Fibroblast of pulmonary artery (primary cell): ENCODE data around the gene TDRD15.
"Not testable (repeated sequence)": the region's sequence is repeated elsewhere in the genome, so short reads cannot be mapped to it uniquely, and the experiment has no call there.

Experiments
- DNase-seq: peaks from one replicate; pipeline ENCODE4 v3.0.0-alpha.2; 2010; ENCODE audit warnings: low read depth
- H3K4me3 ChIP-seq: replicated peaks from 2 replicates; pipeline ENCODE4 v1.5.1; 2011; ENCODE audit warnings: low read depth, mild to moderate bottlenecking, control low read depth, low read length, moderate library complexity
- CTCF ChIP-seq: IDR thresholded peaks from 2 replicates; pipeline ENCODE4 v1.5.1; 2011; ENCODE audit warnings: mild to moderate bottlenecking, control low read depth, low read length, inconsistent platforms; ENCODE audit errors: missing control alignments

The TDRD15 gene

DNA sequence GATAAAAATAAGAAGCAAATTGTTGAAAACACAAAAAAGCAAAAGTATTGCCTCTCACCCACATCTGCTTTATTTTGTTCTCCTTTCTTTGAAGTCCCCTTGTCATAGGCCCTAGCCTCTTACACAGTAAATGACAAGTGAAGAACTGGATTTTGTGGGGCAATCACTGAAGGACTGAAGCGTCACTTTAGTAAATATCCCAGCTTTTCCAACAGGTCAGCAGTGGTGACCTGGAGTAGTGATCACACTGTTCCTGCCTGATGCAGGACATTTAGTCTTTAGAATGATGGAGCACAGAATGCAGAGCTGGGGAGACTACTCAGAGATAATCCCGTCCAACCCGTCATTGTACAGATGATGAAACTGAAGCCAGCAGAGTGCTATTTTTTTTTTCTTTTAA, 28.1 kb upstream of the TDRD15 start:
- no peak overlapping the region for H3K4me3 ChIP-seq
- TF ChIP-seq CTCF = no peak
- DNase-seq = no peak

DNA sequence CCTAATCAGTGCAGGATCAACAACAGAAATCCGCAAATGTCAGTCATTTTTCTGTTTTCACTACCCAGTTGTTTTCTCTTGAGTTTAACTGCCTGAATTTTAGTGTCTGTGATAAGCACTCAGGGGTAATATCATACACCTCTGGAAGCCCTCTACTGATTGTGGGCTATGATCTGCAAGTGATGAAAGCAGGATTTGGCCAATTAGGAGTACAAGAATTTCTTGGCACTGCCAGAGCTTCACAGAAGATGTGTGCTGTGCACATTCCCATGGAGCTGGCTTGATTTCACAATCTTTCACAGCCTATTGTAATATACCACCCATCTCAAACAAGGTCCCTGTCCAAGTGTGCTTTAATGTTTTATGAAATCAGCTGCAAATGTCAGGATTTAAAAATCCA, 27.3 kb upstream of the TDRD15 start:
- no peak overlapping the region for H3K4me3 ChIP-seq
- DNase-seq = no peak
- TF ChIP-seq CTCF = no peak

GRCh38 chr2:21097331-21097730, 26.4 kb upstream of the TDRD15 start:
- no peak for DNase-seq
- TF ChIP-seq CTCF = no peak
- H3K4me3 ChIP-seq = no peak overlapping the region

- TF ChIP-seq CTCF = no peak
- no peak overlapping the region for H3K4me3 ChIP-seq
- DNase-seq = no peak
Observed at GRCh38 chr2:21098294-21098693, 25.5 kb upstream of the TDRD15 start.

GRCh38 chr2:21099281-21099907, 24.4 kb upstream of the TDRD15 start:
- no peak overlapping the region for H3K4me3 ChIP-seq
- no peak for TF ChIP-seq CTCF
- DNase-seq = no peak

DNA sequence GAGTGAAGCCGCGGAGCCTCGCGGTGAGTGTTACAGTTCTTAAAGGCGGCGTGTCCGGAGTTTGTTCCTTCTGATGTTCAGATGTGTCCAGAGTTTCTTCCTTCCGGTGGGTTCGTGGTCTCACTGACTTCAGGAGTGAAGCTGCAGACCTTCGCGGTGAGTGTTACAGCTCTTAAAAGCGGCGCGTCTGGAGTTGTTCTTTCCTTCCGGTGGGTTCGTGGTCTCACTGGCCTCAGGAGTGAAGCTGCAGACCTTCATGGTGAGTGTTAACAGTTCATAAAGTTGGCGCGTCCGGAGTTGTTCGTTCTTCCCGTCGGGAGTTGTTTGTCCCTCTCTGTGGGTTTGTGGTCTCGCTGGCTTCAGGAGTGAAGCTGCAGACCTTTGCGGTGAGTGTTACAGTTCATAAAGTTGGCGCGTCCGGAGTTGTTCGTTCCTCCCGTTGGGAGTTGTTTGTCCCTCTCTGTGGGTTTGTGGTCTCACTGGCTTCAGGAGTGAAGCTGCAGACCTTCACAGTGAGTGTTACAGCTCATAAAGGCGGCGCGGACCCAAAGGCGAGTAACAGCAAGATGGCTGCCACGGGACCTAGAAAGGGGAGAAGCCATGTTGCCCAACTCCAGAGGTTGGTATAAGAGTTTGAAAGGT, 22.1 kb upstream of the TDRD15 start:
- H3K4me3 ChIP-seq, DNase-seq: not testable (repeated sequence)

- TF ChIP-seq CTCF = no peak
- H3K4me3 ChIP-seq = no peak overlapping the region
- no peak for DNase-seq
Observed at GRCh38 chr2:21102356-21102755, 21.4 kb upstream of the TDRD15 start.
